GM19240 (cell line): ENCODE data around the gene BCAP31.

Experiments
- DNase-seq: peaks from one replicate; pipeline ENCODE4 v3.0.0; 2011; ENCODE audit warnings: low spot score; ENCODE audit not compliant: insufficient read length

BCAP31 gene

DNA sequence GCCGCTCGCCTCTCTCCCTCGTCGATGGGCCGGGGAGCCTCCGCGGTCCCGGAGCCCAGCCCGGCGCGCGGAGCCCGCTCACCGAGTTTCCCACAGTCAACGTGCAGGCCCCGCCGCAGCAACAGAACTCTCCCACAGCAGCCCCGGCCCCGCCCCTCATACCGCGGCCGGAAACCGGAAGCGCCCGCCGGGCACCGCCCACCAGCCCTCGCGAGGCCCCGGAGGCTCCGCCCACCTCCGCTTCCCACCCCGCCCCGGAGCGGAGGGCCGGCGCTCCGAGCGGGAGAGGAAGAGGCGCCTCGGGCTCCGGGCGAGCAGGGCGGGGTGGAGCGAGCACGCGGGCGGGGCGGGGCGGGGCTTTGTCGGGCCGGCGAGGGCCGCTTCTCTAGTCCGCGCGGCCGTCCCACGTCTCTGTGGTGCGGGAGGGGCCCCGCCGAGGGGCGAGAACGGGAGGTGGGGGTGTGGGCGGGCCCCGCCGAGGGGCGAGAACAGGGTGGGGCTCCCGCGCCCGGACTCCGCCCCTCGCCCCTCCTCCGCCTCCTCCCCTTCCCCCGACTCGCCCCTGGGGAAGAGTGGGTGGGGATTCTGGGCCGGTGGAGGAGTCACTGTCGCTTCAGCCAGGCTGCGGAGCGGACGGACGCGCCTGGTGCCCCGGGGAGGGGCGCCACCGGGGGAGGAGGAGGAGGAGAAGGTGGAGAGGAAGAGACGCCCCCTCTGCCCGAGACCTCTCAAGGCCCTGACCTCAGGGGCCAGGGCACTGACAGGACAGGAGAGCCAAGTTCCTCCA, at the start of gene BCAP31, which contains the start of gene ABCD1:
BCAP31 (minus strand) TSS at position 136 of the 787 bp plus-strand sequence. CDS start 1,143 bp downstream, outside the sequence.
ABCD1 (plus strand) TSS at position 605 of the 787 bp plus-strand sequence. CDS start 411 bp downstream, outside the sequence.
- peak; percentile 65 for DNase-seq

DNA sequence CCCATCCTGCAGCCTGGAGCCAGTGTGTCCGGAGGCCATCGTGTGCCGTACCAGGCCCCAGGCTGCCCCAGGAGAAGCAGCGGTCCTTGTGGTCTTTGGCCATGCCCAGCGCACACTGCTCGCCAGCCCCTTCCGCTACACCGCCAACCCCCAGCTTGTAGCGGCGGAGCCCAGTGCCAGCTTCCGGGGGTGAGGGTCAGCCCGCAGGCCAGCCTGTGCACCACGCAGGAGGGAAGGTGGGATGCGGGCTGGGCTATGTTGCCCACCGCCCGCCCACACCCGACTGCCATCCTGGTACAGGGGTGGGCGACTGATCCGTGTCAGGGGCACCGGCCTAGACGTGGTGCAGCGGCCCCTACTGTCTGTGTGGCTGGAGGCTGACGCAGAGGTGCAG, 49.0 kb upstream of the BCAP31 start:
- DNase-seq = no peak

DNA sequence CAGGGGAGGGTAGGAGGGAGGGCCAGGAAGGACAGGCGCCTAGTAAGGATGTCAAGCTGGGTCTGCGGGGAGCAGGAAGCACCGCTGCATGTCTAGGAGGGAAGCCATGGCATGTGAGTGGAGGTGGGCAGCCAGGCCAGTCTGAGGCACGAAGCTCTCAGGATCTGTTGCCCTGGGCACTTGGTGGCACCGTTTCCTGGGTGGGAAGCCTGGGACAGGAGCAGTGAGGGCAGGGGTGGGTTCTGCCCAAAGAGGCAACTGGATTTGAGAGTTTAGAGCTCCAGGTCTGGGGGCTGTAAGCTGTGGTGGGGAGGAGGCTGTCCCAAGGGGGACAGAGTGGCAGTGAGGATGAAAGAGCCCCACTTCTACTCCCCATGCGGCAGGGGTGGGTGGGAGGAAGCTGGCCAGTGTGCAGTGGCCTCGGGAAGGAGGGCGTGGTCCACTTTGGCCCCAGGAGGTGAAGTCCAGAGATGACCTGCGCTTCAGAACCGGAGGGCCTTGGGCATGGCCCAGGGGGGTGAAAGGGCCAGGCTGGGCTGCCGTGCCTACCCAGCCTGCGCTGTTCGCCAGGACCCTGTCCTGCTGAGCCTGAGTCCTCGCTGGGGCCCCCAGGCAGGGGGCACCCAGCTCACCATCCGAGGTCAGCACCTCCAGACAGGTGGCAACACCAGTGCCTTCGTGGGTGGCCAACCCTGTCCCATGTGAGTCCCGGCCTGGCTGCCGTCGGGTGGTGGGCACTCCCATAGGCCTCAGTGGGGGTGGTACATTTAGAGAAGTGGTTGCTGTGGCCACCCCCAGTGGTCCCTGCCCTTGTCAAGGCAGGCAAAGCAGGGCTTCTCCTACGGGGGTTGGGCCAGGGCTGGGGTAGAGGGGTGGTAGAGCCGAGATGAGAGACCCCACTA, 48.4 kb upstream of the BCAP31 start:
- DNase-seq = no peak

DNA sequence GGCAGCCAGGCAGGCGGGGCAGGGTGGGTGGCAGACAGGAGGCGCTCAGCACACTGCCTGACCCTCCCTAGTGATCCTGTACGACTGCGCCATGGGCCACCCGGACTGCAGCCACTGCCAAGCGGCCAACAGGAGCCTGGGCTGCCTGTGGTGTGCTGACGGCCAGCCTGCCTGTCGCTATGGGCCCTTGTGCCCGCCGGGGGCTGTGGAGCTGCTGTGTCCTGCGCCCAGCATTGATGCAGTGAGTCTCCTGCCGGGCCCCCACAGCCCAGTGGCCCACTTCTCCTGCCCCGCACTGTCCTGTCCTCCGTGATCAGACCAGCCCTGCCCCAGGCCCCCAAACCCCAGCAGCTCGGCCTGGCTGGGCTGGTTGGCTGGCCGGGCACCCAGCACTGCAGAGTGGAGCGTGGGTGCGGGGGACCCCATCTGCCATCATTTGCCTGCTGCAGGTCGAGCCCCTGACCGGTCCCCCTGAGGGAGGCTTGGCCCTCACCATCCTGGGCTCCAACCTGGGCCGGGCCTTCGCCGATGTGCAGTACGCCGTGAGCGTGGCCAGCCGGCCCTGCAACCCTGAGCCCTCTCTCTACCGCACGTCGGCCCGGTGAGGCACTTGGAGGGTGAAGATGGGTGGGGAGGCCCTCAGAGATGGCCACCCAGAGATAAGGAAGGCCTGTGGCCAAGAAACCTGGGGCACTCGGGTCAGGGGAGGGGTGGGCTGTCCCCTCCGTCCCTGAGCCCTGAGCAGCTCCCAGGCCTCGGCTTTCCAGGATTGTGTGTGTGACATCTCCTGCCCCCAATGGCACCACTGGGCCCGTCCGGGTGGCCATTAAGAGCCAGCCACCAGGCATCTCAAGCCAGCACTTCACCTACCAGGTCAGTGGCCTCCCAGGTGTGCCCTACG, 47.5 kb upstream of the BCAP31 start:
- no peak for DNase-seq

DNA sequence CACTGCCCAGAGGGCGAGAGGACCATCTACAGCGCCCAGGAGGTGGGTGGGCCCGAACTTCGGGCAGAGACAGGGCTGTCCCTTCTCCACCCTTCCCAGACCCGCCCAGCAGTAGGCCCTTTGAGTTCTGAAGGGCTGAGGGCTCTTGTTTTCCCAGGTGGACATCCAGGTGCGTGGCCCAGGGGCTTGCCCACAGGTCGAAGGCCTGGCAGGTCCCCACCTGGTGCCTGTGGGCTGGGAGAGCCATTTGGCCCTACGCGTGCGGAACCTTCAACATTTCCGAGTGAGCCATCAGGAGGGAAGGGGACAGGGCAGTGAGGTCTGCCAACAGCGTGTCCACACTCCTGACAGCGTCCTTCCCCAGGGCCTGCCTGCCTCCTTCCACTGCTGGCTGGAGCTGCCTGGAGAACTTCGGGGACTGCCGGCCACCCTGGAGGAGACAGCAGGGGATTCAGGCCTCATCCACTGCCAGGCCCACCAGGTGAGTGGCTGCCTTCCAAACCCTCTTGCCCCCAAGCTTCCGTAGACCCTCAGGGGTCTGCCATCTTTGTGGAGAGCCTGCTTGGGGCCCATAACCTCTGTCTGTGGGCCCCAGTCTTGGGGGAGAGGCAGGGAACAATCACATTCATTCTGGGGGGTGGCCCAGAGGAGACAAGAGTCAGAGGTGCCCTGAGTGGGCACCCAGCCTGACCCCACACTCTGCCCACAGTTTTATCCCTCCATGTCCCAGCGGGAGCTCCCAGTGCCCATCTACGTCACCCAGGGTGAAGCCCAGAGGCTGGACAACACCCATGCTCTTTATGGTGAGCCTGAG, 46.6 kb upstream of the BCAP31 start:
- DNase-seq = peak; percentile 3

DNA sequence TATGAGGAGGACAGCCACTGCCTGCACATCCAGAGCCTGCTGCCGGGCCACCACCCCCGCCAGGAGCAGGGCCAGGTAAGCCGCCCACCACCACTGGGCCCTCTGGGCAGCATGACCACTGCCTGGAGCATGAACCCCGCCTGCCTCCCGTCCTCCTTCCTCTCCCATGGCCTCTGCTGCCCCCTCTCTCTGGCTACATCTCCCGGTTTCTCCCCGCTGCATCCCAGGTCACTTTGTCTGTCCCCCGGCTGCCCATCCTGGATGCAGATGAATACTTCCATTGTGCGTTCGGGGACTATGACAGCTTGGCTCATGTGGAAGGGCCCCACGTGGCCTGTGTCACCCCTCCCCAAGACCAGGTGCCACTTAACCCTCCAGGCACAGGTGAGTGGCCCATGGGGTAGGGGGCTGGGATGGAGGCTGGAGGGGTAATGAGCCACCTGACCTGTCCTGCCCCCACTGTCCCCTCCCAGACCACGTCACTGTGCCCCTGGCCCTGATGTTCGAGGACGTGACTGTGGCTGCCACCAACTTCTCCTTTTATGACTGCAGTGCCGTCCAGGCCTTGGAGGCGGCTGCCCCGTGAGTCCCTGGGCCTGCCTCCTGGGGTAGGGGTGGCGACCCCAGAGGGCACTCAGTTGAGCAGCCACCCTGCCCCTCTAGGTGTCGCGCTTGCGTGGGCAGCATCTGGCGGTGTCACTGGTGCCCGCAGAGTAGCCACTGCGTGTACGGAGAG, 45.8 kb upstream of the BCAP31 start:
- DNase-seq = peak; percentile 6

DNA sequence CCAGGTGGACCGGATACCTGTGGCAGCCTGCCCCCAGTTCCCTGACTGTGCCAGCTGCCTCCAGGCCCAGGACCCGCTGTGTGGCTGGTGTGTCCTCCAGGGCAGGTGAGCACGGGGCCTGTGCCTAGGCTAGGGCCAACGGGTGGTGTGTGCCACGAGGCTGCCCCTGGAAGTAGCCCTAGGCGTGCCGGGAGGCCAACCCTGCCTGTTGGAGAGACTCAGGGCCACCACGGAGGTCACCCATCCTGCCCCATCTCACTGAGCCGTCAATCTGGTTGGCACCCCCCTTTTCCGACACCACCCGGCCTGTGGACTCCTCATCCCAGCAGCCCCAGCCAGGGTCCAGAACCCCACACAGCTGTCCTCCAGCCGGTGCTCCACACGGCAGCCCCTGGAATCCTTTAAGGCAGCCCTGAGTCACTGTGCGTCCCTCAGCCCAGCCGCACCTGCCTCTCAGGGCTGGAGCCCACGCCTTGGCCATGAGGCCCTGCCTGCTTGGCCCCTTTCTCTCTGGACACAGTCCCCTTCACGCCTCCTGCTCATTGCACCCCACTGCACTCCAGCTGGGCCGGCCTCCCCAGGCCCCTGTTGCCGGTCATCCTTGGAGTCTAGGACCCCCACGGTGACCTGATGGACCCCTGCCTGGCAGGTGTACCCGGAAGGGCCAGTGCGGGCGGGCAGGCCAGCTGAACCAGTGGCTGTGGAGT, 45.1 kb upstream of the BCAP31 start:
- no peak for DNase-seq

DNA sequence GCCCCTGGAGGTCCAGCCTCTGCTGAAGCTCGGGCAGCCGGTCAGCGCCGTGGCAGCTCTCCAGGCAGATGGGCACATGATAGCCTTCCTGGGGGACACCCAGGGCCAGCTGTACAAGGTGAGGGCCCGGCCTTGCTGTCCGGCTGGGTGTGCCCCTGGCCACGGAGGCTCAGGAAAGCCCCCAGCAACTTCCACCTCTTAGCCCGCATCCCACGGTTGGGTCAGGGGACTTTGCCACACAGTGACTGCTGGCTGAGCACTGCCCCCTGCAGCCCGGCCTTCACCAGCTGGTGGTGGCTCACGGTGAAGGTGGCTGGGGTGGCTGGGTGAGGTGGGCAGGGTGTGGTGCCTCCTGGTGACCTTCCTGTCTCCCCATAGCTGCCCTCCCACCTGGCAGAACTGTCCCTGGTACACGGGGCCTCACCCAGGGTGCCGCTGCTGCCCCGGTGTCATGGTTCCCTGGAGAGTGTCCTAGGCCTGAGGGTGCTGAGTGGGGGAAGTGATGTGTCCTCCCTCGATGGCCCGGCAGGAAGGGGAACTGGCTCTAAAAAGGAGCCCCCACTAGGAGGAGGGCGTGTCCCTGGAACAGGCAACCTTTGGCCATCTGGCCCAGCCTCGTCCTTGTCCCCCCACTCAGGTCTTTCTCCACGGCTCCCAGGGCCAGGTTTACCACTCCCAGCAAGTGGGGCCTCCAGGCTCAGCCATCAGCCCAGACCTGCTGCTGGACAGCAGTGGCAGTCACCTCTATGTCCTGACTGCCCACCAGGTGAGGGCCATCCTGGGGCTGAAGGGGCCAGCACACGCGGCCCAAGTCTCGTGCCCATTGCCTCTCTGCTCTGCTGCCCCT, 44.3 kb upstream of the BCAP31 start:
- peak; percentile 3 for DNase-seq

DNA sequence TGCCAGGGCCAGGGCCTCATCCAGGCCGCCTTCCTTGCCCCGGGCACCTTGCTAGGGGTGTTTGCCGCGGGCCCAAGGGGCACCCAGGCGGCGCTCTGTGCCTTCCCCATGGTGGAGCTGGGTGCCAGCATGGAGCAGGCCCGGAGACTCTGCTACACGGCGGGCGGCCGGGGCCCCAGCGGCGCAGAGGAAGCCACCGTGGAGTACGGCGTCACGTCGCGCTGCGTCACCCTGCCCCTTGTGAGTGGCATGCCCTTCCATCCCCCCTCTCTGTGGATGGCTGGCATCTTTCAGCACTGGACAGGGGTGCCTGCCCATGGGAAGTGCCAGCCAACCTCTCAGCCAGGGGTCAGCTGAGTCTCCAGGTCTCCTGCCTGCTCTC, 43.5 kb upstream of the BCAP31 start:
- no peak for DNase-seq

DNA sequence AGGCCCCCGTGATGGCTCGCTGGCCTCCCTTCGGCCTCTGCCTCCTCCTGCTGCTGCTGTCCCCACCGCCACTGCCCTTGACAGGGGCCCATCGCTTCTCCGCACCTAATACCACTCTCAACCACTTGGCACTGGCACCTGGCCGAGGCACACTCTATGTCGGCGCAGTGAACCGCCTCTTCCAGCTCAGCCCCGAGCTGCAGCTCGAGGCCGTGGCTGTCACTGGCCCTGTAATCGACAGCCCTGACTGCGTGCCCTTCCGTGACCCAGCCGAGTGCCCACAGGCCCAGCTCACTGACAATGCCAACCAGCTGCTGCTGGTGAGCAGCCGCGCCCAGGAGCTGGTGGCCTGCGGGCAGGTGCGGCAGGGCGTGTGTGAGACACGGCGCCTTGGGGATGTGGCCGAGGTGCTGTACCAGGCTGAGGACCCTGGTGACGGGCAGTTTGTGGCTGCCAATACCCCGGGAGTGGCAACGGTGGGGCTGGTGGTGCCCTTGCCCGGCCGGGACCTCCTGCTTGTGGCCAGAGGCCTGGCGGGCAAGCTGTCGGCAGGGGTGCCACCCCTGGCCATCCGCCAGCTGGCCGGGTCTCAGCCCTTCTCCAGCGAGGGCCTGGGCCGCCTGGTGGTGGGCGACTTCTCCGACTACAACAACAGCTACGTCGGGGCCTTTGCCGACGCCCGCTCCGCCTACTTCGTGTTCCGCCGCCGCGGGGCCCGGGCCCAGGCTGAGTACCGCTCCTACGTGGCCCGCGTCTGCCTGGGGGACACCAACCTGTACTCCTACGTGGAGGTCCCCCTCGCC, 42.9 kb upstream of the BCAP31 start:
- no peak for DNase-seq

DNA sequence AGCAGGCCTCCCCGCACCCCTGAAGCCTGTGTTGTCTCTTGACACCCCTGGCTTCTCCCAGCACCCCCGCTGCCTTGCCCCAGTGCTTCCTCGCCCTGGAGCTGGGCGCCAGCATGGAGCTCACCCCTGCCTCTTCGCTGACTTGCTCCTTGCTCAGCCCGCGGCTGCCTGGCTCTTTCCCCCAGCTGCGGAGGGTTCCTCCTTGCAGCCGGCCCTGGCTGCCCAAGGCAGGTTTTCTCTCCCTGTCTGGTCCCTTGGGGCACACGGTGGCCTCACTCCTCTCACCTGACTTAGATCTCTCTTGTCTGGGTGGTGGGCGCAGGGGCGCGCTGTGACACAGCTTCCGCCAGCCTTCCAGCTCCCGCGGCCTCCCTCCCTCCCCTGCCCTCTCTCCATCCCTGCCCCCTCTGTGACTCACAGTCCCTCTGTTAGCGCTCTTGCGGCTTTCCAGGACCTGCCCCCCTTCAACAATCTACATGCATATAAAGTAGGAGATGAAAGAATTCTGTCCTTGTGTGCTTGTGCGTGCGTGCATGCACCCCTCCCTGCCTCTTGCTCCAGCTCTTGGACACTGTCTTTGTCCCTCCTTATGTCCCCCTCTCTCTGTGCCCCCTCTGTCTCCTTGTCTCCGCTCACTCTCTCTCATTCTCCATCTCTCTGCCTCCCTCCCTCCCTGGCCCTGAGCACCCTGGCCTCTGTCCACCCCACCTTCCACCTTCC, 42.1 kb upstream of the BCAP31 start:
- peak; percentile 4 for DNase-seq

DNA sequence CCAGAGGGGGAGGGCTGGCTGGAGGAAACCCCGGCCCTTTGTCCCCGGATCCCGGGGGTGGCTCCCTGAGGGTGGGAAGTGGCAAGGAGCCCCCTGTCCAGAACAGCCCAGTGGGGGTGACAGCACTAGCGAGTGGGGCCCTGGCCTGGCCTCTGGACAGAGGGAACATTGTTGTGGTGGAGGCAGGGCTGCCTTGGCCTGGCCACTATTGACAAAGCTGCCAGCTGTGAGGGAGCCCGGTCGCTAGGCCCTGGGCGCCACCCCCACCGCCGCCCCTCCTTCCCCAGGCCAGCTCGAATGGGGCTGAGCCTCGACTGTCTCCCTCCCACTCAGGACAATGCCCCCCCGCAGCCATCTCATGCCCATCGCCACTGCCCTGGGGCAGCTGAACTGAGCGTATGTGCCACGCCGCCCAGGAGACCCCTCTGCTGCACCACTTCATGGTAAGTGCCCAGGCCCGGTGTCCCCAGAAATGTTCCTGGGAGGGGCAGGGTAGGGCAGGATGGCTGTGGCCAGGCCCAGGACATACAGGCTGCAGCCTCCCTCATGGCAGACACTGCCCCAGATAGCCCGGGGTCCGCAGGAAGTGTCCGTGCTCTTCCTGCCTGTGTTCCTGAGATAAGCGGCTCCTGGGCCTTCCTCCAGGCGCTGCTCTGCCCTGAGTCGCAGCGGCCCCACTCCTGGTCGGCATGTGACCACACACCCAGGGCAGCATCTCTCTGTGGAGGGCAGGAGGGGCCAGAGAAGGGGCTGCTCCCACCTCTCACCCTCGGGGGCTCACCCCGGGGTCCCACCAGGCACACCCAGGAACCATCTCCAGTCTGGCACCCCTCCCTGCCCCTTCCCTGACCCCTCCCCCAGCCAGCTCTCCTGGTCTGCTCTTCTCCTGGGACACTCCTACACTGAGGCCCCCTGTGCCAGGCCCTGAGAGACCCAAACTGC, 41.2 kb upstream of the BCAP31 start:
- no peak for DNase-seq

DNA sequence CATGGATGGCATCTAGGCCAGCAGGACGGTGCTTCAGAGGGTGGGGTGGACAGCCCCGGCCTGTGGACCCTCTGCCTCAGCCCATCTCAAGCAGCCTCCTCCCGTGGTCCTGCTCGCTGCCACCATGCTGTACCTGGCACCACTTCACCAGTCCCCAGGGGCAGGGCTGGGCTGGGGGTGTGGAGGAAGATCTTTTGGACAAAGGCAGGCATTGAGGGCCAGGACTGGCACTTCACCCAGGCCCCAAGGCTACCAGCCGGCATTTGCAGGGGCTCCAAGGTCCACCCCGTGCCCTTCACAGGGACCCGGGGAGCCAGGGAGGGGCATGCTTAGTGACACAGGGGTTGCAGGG, 40.6 kb upstream of the BCAP31 start:
- DNase-seq = no peak

DNA sequence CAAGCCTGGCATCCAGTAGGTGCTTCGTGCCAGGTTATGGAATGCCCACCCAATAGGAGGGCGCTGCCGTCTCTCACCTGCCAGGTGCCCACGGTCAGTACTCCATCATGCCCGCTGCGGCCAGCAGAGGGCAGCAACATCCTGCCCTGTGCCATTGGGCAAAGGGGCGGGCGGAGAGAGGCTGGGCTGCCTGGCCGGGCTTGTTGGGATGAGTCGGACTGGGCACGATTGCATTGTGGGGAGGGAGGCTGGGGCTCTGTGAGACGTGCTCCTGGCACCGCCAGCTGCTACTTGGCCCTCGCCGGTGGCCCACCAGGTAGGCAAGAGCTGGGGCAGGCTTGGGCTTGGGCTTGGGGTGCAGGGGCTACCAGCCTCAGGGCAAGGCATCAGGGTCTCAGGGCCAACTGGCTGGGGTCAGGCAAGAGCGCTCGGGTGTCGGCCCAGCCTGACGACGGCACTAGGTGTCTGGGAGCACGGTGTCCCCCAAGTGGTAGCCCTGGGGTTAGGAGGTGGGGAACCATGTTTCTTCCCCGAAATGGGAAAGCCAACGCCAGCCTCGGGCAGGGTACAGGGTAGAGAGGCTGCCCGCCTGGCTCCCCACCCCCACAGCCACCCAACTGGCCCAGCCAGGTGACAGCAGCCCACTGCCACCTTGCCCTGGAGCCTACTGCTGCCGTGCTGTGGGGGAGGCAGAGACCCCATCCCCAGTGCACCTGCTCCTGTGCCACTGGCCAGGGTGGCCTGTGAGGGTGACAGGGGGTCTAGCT, 40.0 kb upstream of the BCAP31 start, which contains the start of gene PLXNB3:
PLXNB3 (plus strand) TSS at position 261 of the 767 bp plus-strand sequence. CDS start 1,287 bp downstream, outside the sequence.
- peak; percentile 73 for DNase-seq
